Stimulated activated CD4-positive, alpha-beta T cell treated with anti-CD3 and anti-CD28 coated beads, Interleukin-1b, Interleukin-23, amount 100 ng/mL, for 24 hours (primary cell): ENCODE data around the gene ALDH3B1.

Source experiments
- DNase-seq, 4 experiments: peaks; one replicate each; pipeline ENCODE4 v3.0.0-alpha.2; 2020; ENCODE audit warnings: low read depth in 4 of 4, low spot score in 1 of 4

The ALDH3B1 gene

GRCh38 chr11:67997475-67997921 lies 12.6 kb upstream of the ALDH3B1 start:
- DNase-seq = no peak

GRCh38 chr11:67998150-67999045 lies 11.7 kb upstream of the ALDH3B1 start:
- DNase-seq = no peak

- DNase-seq = no peak
Observed at GRCh38 chr11:67999201-67999629, 10.9 kb upstream of the ALDH3B1 start.

- no peak for DNase-seq
Observed at GRCh38 chr11:67999704-68000103, 10.4 kb upstream of the ALDH3B1 start.

GRCh38 chr11:68002575-68002937 lies 7.6 kb upstream of the ALDH3B1 start:
- no peak for DNase-seq

GRCh38 chr11:68002938-68003845 lies 6.9 kb upstream of the ALDH3B1 start:
- DNase-seq = no peak

- peak; percentile 34 to 81 (median 64) for DNase-seq
Observed at GRCh38 chr11:68003846-68004550, 6.1 kb upstream of the ALDH3B1 start, which contains the start of gene UNC93B1. UNC93B1 (minus strand) TSS chr11:68004097; CDS start chr11:68004043, 54 bp downstream.

- DNase-seq = no peak
Observed at GRCh38 chr11:68004551-68005335, 5.4 kb upstream of the ALDH3B1 start.

- DNase-seq = no peak
Observed at GRCh38 chr11:68006606-68007166, 3.4 kb upstream of the ALDH3B1 start.

GRCh38 chr11:68007498-68008380 lies 2.4 kb upstream of the ALDH3B1 start:
- DNase-seq = no peak

GRCh38 chr11:68008381-68009337 lies 1.5 kb upstream of the ALDH3B1 start:
- no peak for DNase-seq

GRCh38 chr11:68009391-68010089 lies 587 bp upstream of the ALDH3B1 start:
- no peak for DNase-seq

GRCh38 chr11:68011051-68011943 lies 1.2 kb downstream of the ALDH3B1 start:
- DNase-seq = no peak

GRCh38 chr11:68012044-68012842 lies 2.1 kb downstream of the ALDH3B1 start:
- no peak for DNase-seq

GRCh38 chr11:68012843-68013610 lies 2.9 kb downstream of the ALDH3B1 start:
- no peak for DNase-seq
